Subcutaneous adipose tissue (tissue), 4 donors: ENCODE results near the gene SKOR1. TPM values are rescaled to one million over a fixed set of nuclear protein-coding genes. Genes with fewer than 3 reads are reported as not detected.

ENCODE experiments used
- total RNA-seq, 4 donors: library from RNA; depleted of rRNA; stranded (reverse); fragments of >200 nt; gene quantifications; one replicate each; pipeline ENCODE4 v1.1.0, GENCODE V29; 2016
- TF ChIP-seq, protein P1 (sequence below): fragments of 450-650 bp; IDR thresholded peaks from one replicate; pipeline ENCODE4 v1.5.1; 2016; ENCODE audit warnings: low read depth, mild to moderate bottlenecking, control low read depth, antibody characterized with exemption, moderate library complexity

The SKOR1 gene
- total RNA-seq, 4 donors from 2014 or later, result 0.17 to 2.8 (median 0.44) TPM; not detected in 1

DNA sequence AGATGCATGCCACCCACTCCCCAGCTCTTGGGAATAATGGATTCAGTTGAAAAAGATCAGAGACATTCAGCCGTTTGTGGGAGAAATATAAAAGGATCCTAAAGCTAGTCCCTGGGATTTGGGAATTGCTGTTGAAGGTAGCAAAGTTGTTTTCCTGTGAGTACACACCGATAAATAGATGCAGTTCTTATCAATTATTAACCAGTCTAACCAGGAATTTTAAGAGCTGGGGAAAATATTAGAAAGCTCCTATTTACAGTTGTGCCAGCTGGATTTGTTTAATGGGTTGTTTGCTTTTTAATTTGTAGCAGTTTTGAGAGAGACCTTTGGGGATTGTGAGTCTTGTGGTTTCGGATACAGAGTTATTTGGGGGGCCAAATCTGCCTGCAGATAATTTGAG, 44.2 kb upstream of the SKOR1 start:
- TF ChIP-seq, protein P1, sequence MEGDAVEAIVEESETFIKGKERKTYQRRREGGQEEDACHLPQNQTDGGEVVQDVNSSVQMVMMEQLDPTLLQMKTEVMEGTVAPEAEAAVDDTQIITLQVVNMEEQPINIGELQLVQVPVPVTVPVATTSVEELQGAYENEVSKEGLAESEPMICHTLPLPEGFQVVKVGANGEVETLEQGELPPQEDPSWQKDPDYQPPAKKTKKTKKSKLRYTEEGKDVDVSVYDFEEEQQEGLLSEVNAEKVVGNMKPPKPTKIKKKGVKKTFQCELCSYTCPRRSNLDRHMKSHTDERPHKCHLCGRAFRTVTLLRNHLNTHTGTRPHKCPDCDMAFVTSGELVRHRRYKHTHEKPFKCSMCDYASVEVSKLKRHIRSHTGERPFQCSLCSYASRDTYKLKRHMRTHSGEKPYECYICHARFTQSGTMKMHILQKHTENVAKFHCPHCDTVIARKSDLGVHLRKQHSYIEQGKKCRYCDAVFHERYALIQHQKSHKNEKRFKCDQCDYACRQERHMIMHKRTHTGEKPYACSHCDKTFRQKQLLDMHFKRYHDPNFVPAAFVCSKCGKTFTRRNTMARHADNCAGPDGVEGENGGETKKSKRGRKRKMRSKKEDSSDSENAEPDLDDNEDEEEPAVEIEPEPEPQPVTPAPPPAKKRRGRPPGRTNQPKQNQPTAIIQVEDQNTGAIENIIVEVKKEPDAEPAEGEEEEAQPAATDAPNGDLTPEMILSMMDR, result no peak

GRCh38 chr15:67781907-67782690, 43.2 kb upstream of the SKOR1 start:
- TF ChIP-seq, protein P1, result no peak

DNA sequence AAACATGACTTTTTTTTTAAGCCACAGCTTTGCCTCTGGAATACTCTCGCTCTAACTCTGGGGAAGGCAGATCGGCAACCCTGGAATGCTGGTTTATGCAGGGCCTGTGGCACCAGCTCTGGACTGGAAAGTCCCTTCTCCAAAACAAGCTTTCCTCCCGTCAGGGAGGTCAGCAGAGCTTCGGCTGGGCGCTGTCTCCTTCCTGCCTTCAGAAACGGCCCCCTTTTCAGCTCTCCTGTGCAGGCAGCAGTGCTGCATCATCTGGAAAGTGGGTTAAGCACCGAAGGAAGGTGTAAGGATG, 42.7 kb upstream of the SKOR1 start:
- TF ChIP-seq, protein P1, result no peak

- TF ChIP-seq, protein P1, result no peak
These were observed 42.0 kb upstream of the SKOR1 start for GRCh38 chr15:67783303-67783702.

DNA sequence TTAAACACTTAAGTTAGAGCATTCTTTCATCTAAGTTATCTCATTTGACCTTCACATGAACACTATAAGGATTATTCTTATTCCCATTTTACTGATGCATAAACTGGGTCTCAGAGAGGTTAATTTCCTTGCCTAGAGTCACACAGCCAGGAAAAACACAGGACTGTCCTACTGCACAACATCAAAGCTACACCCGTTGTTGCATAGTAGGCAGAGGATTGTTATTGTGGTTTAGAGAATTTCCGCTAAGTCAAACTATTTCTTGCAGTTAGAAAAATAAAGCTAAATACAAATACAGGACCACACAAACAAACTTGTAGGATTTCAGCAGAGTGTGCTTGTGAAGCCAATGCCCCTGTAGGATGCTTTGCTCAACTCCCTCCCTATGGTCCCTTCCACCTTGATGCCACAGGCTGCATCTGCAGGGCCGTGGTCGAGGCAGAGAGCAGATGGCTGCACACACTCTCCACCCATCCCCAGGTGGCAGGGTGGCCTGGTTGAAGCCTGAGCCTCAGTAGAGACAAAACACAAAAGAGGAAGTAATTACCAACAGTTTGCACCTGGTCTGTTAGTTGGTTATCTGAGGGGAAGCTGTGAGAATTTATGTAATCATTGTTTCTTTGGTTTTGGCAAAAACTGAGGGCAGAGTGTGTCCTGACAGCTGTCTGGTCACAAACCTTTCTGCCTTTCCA, 41.1 kb upstream of the SKOR1 start:
- TF ChIP-seq, protein P1, result no peak

DNA sequence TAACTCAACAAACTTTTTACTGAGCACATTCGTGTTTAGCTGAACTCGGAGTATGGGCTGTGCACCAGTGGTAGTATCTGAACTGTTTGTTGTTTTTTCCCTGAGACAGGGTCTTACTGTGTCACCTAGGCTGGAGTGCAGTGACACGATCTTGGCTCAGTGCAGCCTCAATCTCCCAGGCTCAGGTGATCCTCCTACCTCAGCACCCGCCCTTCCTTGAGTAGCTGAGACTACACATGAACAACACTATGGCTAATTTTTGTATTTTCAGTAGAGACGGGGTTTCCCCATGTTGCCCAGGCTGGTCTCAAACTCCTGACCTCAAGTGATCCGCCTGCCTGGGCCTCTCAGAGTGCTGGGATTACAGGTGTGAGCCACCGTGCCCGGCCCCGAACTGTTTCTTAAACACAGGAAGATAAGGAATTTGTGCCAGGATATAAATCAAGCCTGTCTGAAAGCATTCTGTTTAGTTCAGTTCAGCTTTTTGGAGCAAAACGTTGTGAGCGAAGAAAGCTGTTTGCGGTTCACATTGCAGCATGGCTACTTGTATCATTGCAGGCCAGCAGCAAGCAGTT, 40.4 kb upstream of the SKOR1 start:
- TF ChIP-seq, protein P1, result no peak

- TF ChIP-seq, protein P1, result no peak
These were observed 39.9 kb upstream of the SKOR1 start for GRCh38 chr15:67785431-67785830.
